ENCODE results near the gene PADI3. TPM values are rescaled to one million over a fixed set of nuclear protein-coding genes. Genes with fewer than 3 reads are reported as not detected.

Gene PADI3
- total and polyA plus RNA-seq, 9 of the 15 experiments (the other 6 are each of a cell fraction or from before 2014, with no cell fraction given): not detected

DNA sequence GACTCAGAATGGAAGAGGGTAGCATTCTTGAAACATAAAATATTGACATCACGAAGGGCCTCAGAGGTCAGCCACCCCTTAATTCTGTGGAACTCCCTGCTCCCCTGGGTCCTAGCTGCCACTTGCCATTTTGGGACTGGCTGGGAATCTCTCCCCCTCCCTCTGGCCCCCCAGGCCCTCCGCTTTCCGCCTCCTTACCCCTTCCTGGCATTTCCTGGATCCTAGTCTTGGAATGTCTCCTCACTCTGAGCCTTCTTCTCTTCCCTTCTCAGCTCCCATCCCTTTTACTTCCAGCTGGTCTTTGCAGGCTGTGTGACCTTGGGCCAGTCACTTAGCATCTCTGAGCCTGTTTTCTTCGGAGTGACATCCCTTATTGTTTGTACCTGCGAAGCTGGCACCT lies 39.5 kb upstream of the PADI3 start (continued):
- TF ChIP-seq MTF1 (CRISPR knock-in tag; IDR thresholded peaks at IDR 0.05; ENCODE audit: borderline replicate concordance) (no peak), MAFF (IDR thresholded peaks at IDR 0.05; ENCODE audit: low read length) (no peak), FOXK1 (CRISPR knock-in tag; IDR thresholded peaks at IDR 0.05; ENCODE audit: borderline replicate concordance) (no peak), NEUROD1 (IDR thresholded peaks at IDR 0.05; ENCODE audit: borderline replicate concordance, low read depth, low read length, partially characterized antibody) (no peak), THRB (CRISPR knock-in tag; conservative IDR thresholded peaks at IDR 0.05) (no peak), DPF2 (IDR thresholded peaks at IDR 0.05) (no peak), PRPF4 (IDR thresholded peaks at IDR 0.05; ENCODE audit: insufficient read depth, low read depth, low read length, poor library complexity, severe bottlenecking) (no peak), POLR2B (IDR thresholded peaks at IDR 0.05; ENCODE audit: low read depth, partially characterized antibody) (no peak), ZNF121 (CRISPR knock-in tag; conservative IDR thresholded peaks at IDR 0.05) (0 out of 2 replicates have a peak, but pooled peaks have one; percentile 9), TAF9B (IDR thresholded peaks at IDR 0.05; ENCODE audit: partially characterized antibody) (no peak), ZBTB34 (CRISPR knock-in tag; IDR thresholded peaks at IDR 0.05) (no peak), ZFP36 (IDR thresholded peaks at IDR 0.05; ENCODE audit: low read depth, low read length, partially characterized antibody) (peak; percentile 78), BCOR (IDR thresholded peaks at IDR 0.05) (peak; percentile 97)
